DND-41 (cell line): ENCODE data around the gene ARMC9.

Experiments
- EZH2 ChIP-seq: IDR thresholded peaks from 3 replicates; pipeline ENCODE4 v1.6.1; 2012; ENCODE audit warnings: borderline replicate concordance, low read depth, mild to moderate bottlenecking, moderate library complexity, low read length, inconsistent platforms; ENCODE audit not compliant: severe bottlenecking
- TF ChIP-seq, protein P1 (sequence below): IDR thresholded peaks from 2 replicates; pipeline ENCODE4 v1.5.1; 2012; ENCODE audit warnings: borderline replicate concordance, low read length, moderate library complexity, mild to moderate bottlenecking; ENCODE audit not compliant: poor library complexity, severe bottlenecking; ENCODE audit errors: extremely low read depth

DNA sequence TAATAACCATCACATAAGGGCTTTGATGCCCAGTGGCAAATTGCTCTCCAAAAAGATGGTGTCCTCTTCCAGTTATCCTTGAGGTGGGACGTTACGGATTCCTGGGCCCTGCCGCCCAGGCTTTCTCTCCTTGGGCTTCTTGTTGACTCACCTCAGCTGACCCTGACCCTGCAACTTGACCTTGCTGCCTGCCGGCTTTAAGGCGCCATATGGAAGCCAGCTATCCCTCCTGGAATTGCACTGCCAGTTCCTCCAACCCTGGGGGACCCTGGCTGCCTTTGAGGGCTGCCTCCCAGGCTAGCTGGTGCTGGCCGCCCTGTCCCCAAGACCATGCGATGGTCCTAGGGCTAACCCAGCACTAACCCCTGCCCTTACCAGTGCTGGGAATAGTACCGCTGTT, 168.7 kb downstream of the ARMC9 start:
- no peak for TF ChIP-seq EZH2
- TF ChIP-seq, protein P1, sequence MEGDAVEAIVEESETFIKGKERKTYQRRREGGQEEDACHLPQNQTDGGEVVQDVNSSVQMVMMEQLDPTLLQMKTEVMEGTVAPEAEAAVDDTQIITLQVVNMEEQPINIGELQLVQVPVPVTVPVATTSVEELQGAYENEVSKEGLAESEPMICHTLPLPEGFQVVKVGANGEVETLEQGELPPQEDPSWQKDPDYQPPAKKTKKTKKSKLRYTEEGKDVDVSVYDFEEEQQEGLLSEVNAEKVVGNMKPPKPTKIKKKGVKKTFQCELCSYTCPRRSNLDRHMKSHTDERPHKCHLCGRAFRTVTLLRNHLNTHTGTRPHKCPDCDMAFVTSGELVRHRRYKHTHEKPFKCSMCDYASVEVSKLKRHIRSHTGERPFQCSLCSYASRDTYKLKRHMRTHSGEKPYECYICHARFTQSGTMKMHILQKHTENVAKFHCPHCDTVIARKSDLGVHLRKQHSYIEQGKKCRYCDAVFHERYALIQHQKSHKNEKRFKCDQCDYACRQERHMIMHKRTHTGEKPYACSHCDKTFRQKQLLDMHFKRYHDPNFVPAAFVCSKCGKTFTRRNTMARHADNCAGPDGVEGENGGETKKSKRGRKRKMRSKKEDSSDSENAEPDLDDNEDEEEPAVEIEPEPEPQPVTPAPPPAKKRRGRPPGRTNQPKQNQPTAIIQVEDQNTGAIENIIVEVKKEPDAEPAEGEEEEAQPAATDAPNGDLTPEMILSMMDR = no peak
